Liver (tissue), 9 donors: Measurements from ENCODE around the gene C6orf89. TPM values are rescaled to one million over a fixed set of nuclear protein-coding genes. Genes with fewer than 3 reads are reported as not detected.

ENCODE experiments used
- DNase-seq: peaks from one replicate; pipeline ENCODE4 v3.0.0-alpha.2; 2017; ENCODE audit warnings: low spot score
- H3K27ac ChIP-seq, 2 donors: one replicate each; pipeline ENCODE4 v1.7.0; 2013; ENCODE audit warnings: inconsistent platforms in 2 of 2, low read length in 2 of 2, control low read depth in 1 of 2, low read depth in 1 of 2, mild to moderate bottlenecking in 1 of 2
- H3K27me3 ChIP-seq, 4 donors: one replicate each; pipeline versions ENCODE4 v1.6.1 to v1.7.0; 2013; ENCODE audit warnings: low read length in 3 of 4, inconsistent platforms in 1 of 4, mild to moderate bottlenecking in 1 of 4, moderate library complexity in 1 of 4; ENCODE audit not compliant: control insufficient read depth in 4 of 4, insufficient read depth in 4 of 4
- H3K36me3 ChIP-seq, 4 donors: one replicate each; pipeline versions ENCODE4 v1.6.1 to v1.7.0; 2013; ENCODE audit warnings: low read length in 3 of 4, mild to moderate bottlenecking in 3 of 4, low read depth in 1 of 4, moderate library complexity in 1 of 4; ENCODE audit not compliant: control insufficient read depth in 4 of 4, insufficient read depth in 3 of 4
- H3K4me1 ChIP-seq, 4 donors: one replicate each; pipeline versions ENCODE4 v1.6.1 to v1.7.0; 2013; ENCODE audit warnings: low read length in 3 of 4, mild to moderate bottlenecking in 3 of 4, moderate library complexity in 1 of 4; ENCODE audit not compliant: control insufficient read depth in 4 of 4, insufficient read depth in 4 of 4
- H3K4me3 ChIP-seq, 3 donors: one replicate each; pipeline versions ENCODE4 v1.6.1 to v1.7.0; 2013; ENCODE audit warnings: low read length in 3 of 3, control low read depth in 1 of 3, low read depth in 1 of 3, mild to moderate bottlenecking in 1 of 3
- H3K9ac ChIP-seq, 2 donors: one replicate each; pipeline ENCODE4 v1.7.0; 2013; ENCODE audit warnings: low read length in 2 of 2, mild to moderate bottlenecking in 2 of 2, moderate library complexity in 2 of 2, control low read depth in 1 of 2, low read depth in 1 of 2
- H3K9me3 ChIP-seq, 4 donors: one replicate each; pipeline versions ENCODE4 v1.6.1 to v1.7.0; 2013; ENCODE audit warnings: low read length in 3 of 4; ENCODE audit not compliant: control insufficient read depth in 4 of 4
- CTCF ChIP-seq: fragments of 150-350 bp; IDR thresholded peaks from 2 replicates; pipeline ENCODE4 v1.5.1; 2017; ENCODE audit warnings: improper control_type of control experiment, low read depth, low read length; ENCODE audit not compliant: missing input control
- EGR1 ChIP-seq, 2 donors: IDR thresholded peaks; 2 replicates each; pipeline ENCODE4 v1.6.1; 2016 to 2018; ENCODE audit warnings: antibody characterized with exemption in 2 of 2, low read depth in 2 of 2
- FOXA1 ChIP-seq: IDR thresholded peaks from 2 replicates; pipeline ENCODE4 v1.6.1; 2016; ENCODE audit warnings: antibody characterized with exemption
- FOXA2 ChIP-seq: IDR thresholded peaks from 2 replicates; pipeline ENCODE4 v1.6.1; 2016; ENCODE audit warnings: antibody characterized with exemption
- GABPA ChIP-seq, 2 donors: IDR thresholded peaks in 1 of 2; conservative IDR thresholded peaks in 1 of 2; 2 replicates each; pipeline ENCODE4 v1.6.1; 2016; ENCODE audit warnings: antibody characterized with exemption in 2 of 2, mild to moderate bottlenecking in 1 of 2, moderate library complexity in 1 of 2
- HNF4G ChIP-seq: IDR thresholded peaks from 2 replicates; pipeline ENCODE4 v1.6.1; 2016; ENCODE audit warnings: antibody characterized with exemption
- JUND ChIP-seq, 2 donors: IDR thresholded peaks; 2 replicates each; pipeline ENCODE4 v1.6.1; 2016; ENCODE audit warnings: antibody characterized with exemption in 2 of 2
- NR2F2 ChIP-seq: IDR thresholded peaks from 2 replicates; pipeline ENCODE4 v1.6.1; 2016; ENCODE audit warnings: antibody characterized with exemption
- RAD21 ChIP-seq, 2 donors: IDR thresholded peaks; 2 replicates each; pipeline ENCODE4 v1.6.1; 2016; ENCODE audit warnings: antibody characterized with exemption in 2 of 2, mild to moderate bottlenecking in 2 of 2
- REST ChIP-seq: IDR thresholded peaks from 2 replicates; pipeline ENCODE4 v1.6.1; 2016; ENCODE audit warnings: antibody characterized with exemption, mild to moderate bottlenecking
- RXRA ChIP-seq, 2 donors: IDR thresholded peaks; 2 replicates each; pipeline ENCODE4 v1.6.1; 2017 to 2018; ENCODE audit warnings: antibody characterized with exemption in 2 of 2, mild to moderate bottlenecking in 1 of 2
- SP1 ChIP-seq: IDR thresholded peaks from 2 replicates; pipeline ENCODE4 v1.6.1; 2018; ENCODE audit warnings: antibody characterized with exemption, mild to moderate bottlenecking
- TAF1 ChIP-seq: conservative IDR thresholded peaks from 2 replicates; pipeline ENCODE4 v1.6.1; 2016; ENCODE audit warnings: antibody characterized with exemption, mild to moderate bottlenecking
- YY1 ChIP-seq: IDR thresholded peaks from 2 replicates; pipeline ENCODE4 v1.6.1; 2016; ENCODE audit warnings: antibody characterized with exemption, mild to moderate bottlenecking
- ZBTB33 ChIP-seq: IDR thresholded peaks from 2 replicates; pipeline ENCODE4 v1.6.1; 2016; ENCODE audit warnings: antibody characterized with exemption
- WGBS: extraction: QIAGEN DNeasy Blood & Tissue Kit; methylation state at CpG from one replicate; pipeline ENCODE4 v1.1.7; 2013; 5-methylcytosine and 5-hydroxymethylcytosine counted together
- polyA plus RNA-seq, 2 donors: library from polyadenylated mRNA; stranded (reverse) in 1 of 2; unstranded in 1 of 2; fragments of 200-250 nt in 1 of 2; fragments of >200 nt in 1 of 2; fragmentation: Nextera tagmentation in 1 of 2; extraction: Ambion mirVana in 1 of 2; gene quantifications; one replicate each; pipeline versions ENCODE4 v1.2.1 to v1.2.3, GENCODE V29; 2013 to 2015
- total RNA-seq, 2 donors: library from RNA; depleted of rRNA; stranded (reverse); fragments of >200 nt; gene quantifications; one replicate each; pipeline ENCODE4 v1.2.3, GENCODE V29; 2014
- TF ChIP-seq, protein P1 (sequence below): IDR thresholded peaks from 2 replicates; pipeline ENCODE4 v1.6.1; 2016; ENCODE audit warnings: antibody characterized with exemption
- donor health status: healthy.
- donor health status: healthy.
- donor health status: healthy.
- donor health status: healthy.
- donor health status: healthy.

Gene C6orf89
- total and polyA plus RNA-seq, 4 donors: 14.0 to 27.2 (median 21.0) TPM

GRCh38 chr6:36863670-36864540, 21.8 kb upstream of the C6orf89 start:
- no peak overlapping the region for H3K4me3 ChIP-seq
- no peak for DNase-seq
- WGBS: 90% methylated on average over 12 of the region's 12 CpGs
- TF ChIP-seq FOXA2 (no peak), FOXA1 (no peak), NR2F2 (no peak), SP1 (no peak)
- no peaks in the 10 kb centered on the region for H3K4me1 ChIP-seq
- no peaks in the 10 kb centered on the region for H3K9me3 ChIP-seq
- no peaks in the 10 kb centered on the region for H3K27me3 ChIP-seq
- peaks cover 0 to 4% (median 2%) of the 10 kb centered on the region in 4 donors for H3K36me3 ChIP-seq
- no peak overlapping the region for H3K9ac ChIP-seq
- no peak overlapping the region for H3K27ac ChIP-seq

DNA sequence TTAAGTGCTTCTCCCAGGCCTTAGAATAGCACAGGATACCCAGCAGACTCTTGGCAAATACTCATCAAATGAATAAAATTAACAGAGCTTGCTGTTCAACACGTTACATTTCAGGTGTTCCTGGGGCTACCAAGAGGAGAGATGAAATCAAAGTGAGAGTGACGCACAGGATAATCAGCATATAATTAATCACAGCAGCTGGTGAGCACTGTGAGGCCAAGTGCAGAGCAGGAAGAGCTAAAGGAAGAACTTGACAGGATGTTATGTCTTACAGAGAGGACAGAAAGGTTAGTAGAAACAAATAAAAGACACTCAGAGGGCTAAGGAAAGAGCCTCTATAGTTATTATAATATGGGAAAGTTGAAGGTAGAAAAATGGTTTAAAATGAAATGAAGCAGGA, 19.9 kb upstream of the C6orf89 start:
- no peaks in the 10 kb centered on the region for H3K9me3 ChIP-seq
- no peaks in the 10 kb centered on the region for H3K27me3 ChIP-seq
- no peak overlapping the region for H3K9ac ChIP-seq
- no peak overlapping the region for H3K4me3 ChIP-seq
- WGBS: 85% methylated on average over 2 of the region's 2 CpGs
- no peak for TF ChIP-seq FOXA1
- TF ChIP-seq TAF1: no peak
- TF ChIP-seq YY1: no peak
- no peak for TF ChIP-seq EGR1 (IDR thresholded peaks at IDR 0.05; ENCODE audit: low read depth in 2 of 2)
- TF ChIP-seq GABPA (IDR thresholded peaks at IDR 0.05 in 1 of 2, conservative IDR thresholded peaks at IDR 0.05 in 1 of 2): no peak
- no peak for TF ChIP-seq FOXA2
- TF ChIP-seq RAD21 (IDR thresholded peaks at IDR 0.05): no peak
- no peak for TF ChIP-seq CTCF
- no peak for TF ChIP-seq ZBTB33
- TF ChIP-seq, protein P1, sequence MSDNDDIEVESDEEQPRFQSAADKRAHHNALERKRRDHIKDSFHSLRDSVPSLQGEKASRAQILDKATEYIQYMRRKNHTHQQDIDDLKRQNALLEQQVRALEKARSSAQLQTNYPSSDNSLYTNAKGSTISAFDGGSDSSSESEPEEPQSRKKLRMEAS: no peak
- no peak overlapping the region for H3K27ac ChIP-seq
- no peak for DNase-seq
- no peaks in the 10 kb centered on the region for H3K4me1 ChIP-seq
- peaks cover 0 to 4% (median 2%) of the 10 kb centered on the region in 4 donors for H3K36me3 ChIP-seq

GRCh38 chr6:36867471-36868224, 18.1 kb upstream of the C6orf89 start:
- Histone ChIP-seq H3K4me1 (peaks cover 0 to 4% (median 3%) of the 10 kb centered on the region in 4 donors), H3K9ac (no peak overlapping the region), H3K4me3 (no peak overlapping the region), H3K9me3 (no peaks in the 10 kb centered on the region), H3K36me3 (peaks cover 0 to 3% (median 0%) of the 10 kb centered on the region in 4 donors), H3K27ac (no peak overlapping the region), H3K27me3 (no peaks in the 10 kb centered on the region)
- whole genome bisulfite sequencing: 89% methylated on average over 4 of the region's 4 CpGs
- no peak for DNase-seq
- no peak for TF ChIP-seq CTCF
- TF ChIP-seq RXRA (IDR thresholded peaks at IDR 0.05): no peak
- TF ChIP-seq HNF4G: no peak
- TF ChIP-seq YY1: no peak
- no peak for TF ChIP-seq REST
- TF ChIP-seq NR2F2: no peak
- no peak for TF ChIP-seq FOXA2
- TF ChIP-seq JUND (IDR thresholded peaks at IDR 0.05): no peak
